PC-9 (cell line): Measurements from ENCODE around the gene ELP4. TPM values are rescaled to one million over a fixed set of nuclear protein-coding genes. Genes with fewer than 3 reads are reported as not detected.

Experiments
- BruUV-seq: library from RNA; stranded (reverse); fragments of 400-500 nt; replicated peaks from 2 replicates; lab custom pipeline; 2021; lab: Mats Ljungman, UMichigan
- CTCF ChIA-PET: fragments of 300-600 bp; sonication (Branson Sonifier 250); formaldehyde crosslinking; loops from one replicate; lab custom pipeline; 2022; ENCODE audit warnings: antibody characterized with exemption; lab: Charles Lee
- POLR2A ChIA-PET: fragments of 300-600 bp; sonication (Branson Sonifier 250); formaldehyde crosslinking; loops from one replicate; lab custom pipeline; 2022; ENCODE audit warnings: antibody characterized with exemption; ENCODE audit not compliant: unreplicated experiment; lab: Charles Lee
- DNase-seq, 2 experiments: peaks; one replicate each; pipeline versions ENCODE4 v3.0.0 to v3.0.0-alpha.2; 2015 to 2022; ENCODE audit warnings: mixed read lengths in 1 of 2
- H2AFZ ChIP-seq: fragments of 200-600 bp; sonication (generic); 2 replicates; pipeline ENCODE4 v1.8.1; 2017; ENCODE audit warnings: antibody characterized with exemption
- H3F3A ChIP-seq: fragments of 200-600 bp; sonication (generic); 2 replicates; pipeline ENCODE4 v1.8.1; 2017; ENCODE audit warnings: antibody characterized with exemption, mild to moderate bottlenecking, low read depth; ENCODE audit not compliant: insufficient read depth
- H3K27ac ChIP-seq: fragments of 200-600 bp; sonication (generic); 2 replicates; pipeline ENCODE4 v1.6.1; 2016; ENCODE audit warnings: mixed run types
- H3K27me3 ChIP-seq: fragments of 200-600 bp; sonication (generic); 2 replicates; pipeline ENCODE4 v1.6.1; 2016; ENCODE audit warnings: low read depth, mixed run types; ENCODE audit not compliant: insufficient read depth
- H3K36me3 ChIP-seq: fragments of 200-600 bp; sonication (generic); 2 replicates; pipeline ENCODE4 v1.6.1; 2016; ENCODE audit warnings: low read depth, mixed run types
- H3K4me1 ChIP-seq: fragments of 200-600 bp; sonication (generic); replicated peaks from 2 replicates; pipeline ENCODE4 v1.6.1; 2016; ENCODE audit warnings: mixed run types; ENCODE audit not compliant: insufficient read depth
- H3K4me2 ChIP-seq: fragments of 200-600 bp; sonication (generic); 2 replicates; pipeline ENCODE4 v1.6.1; 2017; ENCODE audit warnings: mixed run types
- H3K4me3 ChIP-seq: fragments of 200-600 bp; sonication (generic); 2 replicates; pipeline ENCODE4 v1.6.1; 2016; ENCODE audit warnings: mixed run types
- H3K79me2 ChIP-seq: fragments of 200-600 bp; sonication (generic); 2 replicates; pipeline ENCODE4 v1.6.1; 2017; ENCODE audit warnings: low read depth, mixed run types
- H3K9me2 ChIP-seq: fragments of 200-600 bp; sonication (generic); 2 replicates; pipeline ENCODE4 v1.8.1; 2017; ENCODE audit warnings: mild to moderate bottlenecking; ENCODE audit not compliant: insufficient read depth
- H3K9me3 ChIP-seq: fragments of 200-600 bp; sonication (generic); 2 replicates; pipeline ENCODE4 v1.8.1; 2016; ENCODE audit warnings: low read depth; ENCODE audit not compliant: insufficient read depth
- H4K20me1 ChIP-seq: fragments of 200-600 bp; sonication (generic); 2 replicates; pipeline ENCODE4 v1.8.1; 2017; ENCODE audit not compliant: insufficient read depth
- EZH2 ChIP-seq: fragments of 200-600 bp; sonication (generic); IDR thresholded peaks from 2 replicates; pipeline ENCODE4 v1.8.0; 2017; ENCODE audit warnings: antibody characterized with exemption, low read depth
- intact Hi-C: fragments of 100-400 bp; cut with micrococcal nuclease; formaldehyde crosslinking; loops from one replicate; pipeline ENCODE4 v1.10.0; 2022; ENCODE audit not compliant: unreplicated experiment
- total RNA-seq: library from RNA; stranded (reverse); gene quantifications from 2 replicates; pipeline ENCODE4 v1.2.3, GENCODE V29; 2021
- TF ChIP-seq, protein P1 (sequence below): fragments of 200-600 bp; sonication (generic); conservative IDR thresholded peaks from 2 replicates; pipeline ENCODE4 v1.6.1; 2017; ENCODE audit warnings: mixed run types, antibody characterized with exemption, mild to moderate bottlenecking, moderate library complexity

ELP4 gene
- total RNA-seq, 1 experiment from 2014 or later = 20.5 TPM

GRCh38 chr11:31809857-31810778 is 300.6 kb downstream of the ELP4 start:
- DNase-seq = peak in 1 of 2 experiments; percentile 50
- TF ChIP-seq EZH2 = no peak
- BruUV-seq = no TSS peak
- no peaks in the 10 kb centered on the region for H3K36me3 ChIP-seq
- peak overlapping the region; percentile 94 for H3K4me2 ChIP-seq
- CTCF ChIA-PET = interaction anchor here (0.6 kb wide), 1 partner anchor 148 kb away, joined by 3 read pairs; no protein-coding TSS in a partner anchor
- no peaks in the 10 kb centered on the region for H3K9me3 ChIP-seq
- no peaks in the 10 kb centered on the region for H3K27me3 ChIP-seq
- peak overlapping the region; percentile 89 for H3K4me3 ChIP-seq
- intact Hi-C loops = loop anchor here (2.0 to 10.0 kb wide), 5 partner anchors 61 to 365 kb away; partner anchors contain the start of genes ELP4 and IMMP1L
- no peaks in the 10 kb centered on the region for H4K20me1 ChIP-seq
- peak overlapping the region; percentile 91 for H2AFZ ChIP-seq
- POLR2A ChIA-PET = interaction anchor here (0.7 kb wide), 1 partner anchor 1145 kb away, joined by 5 read pairs; no protein-coding TSS in a partner anchor
- H3K27ac ChIP-seq = peak overlapping the region; percentile 77
- H3F3A ChIP-seq = peaks cover 15% of the 10 kb centered on the region
- H3K4me1 ChIP-seq = peaks cover 28% of the 10 kb centered on the region
- H3K9me2 ChIP-seq = no peaks in the 10 kb centered on the region
- peaks cover 39% of the 10 kb centered on the region for H3K79me2 ChIP-seq

DNA sequence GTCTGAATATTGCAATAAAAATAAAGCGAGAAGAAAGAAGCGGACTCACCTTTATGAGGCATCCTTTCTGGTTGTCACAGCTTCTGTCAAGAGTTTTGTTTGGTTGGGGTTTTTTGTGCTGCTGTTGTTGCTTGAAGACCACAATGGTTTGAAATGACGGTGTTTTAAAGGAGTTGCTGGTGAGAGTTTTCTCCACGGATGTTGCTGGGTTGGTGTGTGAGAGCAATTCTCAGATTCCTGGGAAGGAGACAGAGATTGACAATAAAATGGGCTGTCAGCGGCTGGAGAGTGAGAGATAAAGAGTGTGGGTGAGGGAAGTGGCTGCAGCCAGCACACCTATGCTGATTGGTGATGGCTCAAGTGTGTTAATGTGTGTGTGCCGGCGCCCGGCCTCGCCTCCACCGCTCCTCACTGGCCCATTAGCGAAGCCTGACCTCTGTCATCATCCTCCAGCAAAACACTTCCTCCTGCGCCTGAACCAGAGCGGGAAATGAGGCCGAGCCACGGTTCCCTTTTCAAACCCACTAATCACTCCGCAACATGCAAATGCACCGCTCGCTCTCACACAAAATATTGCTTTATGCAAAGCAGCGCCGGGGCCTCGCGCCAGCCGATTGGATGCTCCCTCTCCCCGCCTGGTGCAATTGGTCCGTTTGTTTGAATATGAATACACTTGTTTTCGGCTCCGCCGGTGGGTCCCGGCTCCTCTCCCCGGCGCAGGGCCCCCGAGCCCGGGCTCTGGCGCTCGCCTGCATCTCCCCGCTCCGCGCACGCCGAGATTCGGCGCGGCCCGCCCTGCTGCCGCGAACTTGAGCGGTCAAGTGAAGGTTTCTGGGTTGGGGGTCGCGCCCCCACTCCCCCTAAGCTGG is 301.4 kb downstream of the ELP4 start, which contains the start of gene PAX6:
TSS of gene PAX6 (minus strand) at position 544 of the 869 bp plus-strand sequence. CDS start 4,911 bp downstream, outside the sequence.
- no peaks in the 10 kb centered on the region for H3K9me3 ChIP-seq
- H4K20me1 ChIP-seq = no peaks in the 10 kb centered on the region
- POLR2A ChIA-PET = no interaction called here
- H3F3A ChIP-seq = peaks cover 15% of the 10 kb centered on the region
- H3K9me2 ChIP-seq = no peaks in the 10 kb centered on the region
- H3K4me3 ChIP-seq = peak within 1 kb of the TSS; percentile 89
- BruUV-seq = no TSS peak
- peak; percentile 95 to 98 for DNase-seq
- intact Hi-C loops = loop anchor here (2.0 to 5.0 kb wide), 3 partner anchors 166 to 302 kb away; partner anchors contain the start of genes ELP4 and IMMP1L
- H2AFZ ChIP-seq = peak within 1 kb of the TSS; percentile 91
- H3K4me2 ChIP-seq = peak within 1 kb of the TSS; percentile 94
- TF ChIP-seq, protein P1, sequence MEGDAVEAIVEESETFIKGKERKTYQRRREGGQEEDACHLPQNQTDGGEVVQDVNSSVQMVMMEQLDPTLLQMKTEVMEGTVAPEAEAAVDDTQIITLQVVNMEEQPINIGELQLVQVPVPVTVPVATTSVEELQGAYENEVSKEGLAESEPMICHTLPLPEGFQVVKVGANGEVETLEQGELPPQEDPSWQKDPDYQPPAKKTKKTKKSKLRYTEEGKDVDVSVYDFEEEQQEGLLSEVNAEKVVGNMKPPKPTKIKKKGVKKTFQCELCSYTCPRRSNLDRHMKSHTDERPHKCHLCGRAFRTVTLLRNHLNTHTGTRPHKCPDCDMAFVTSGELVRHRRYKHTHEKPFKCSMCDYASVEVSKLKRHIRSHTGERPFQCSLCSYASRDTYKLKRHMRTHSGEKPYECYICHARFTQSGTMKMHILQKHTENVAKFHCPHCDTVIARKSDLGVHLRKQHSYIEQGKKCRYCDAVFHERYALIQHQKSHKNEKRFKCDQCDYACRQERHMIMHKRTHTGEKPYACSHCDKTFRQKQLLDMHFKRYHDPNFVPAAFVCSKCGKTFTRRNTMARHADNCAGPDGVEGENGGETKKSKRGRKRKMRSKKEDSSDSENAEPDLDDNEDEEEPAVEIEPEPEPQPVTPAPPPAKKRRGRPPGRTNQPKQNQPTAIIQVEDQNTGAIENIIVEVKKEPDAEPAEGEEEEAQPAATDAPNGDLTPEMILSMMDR = 0 out of 2 replicates have a peak, but pooled peaks have one; percentile 16
- no peak for TF ChIP-seq EZH2
- H3K79me2 ChIP-seq = peaks cover 39% of the 10 kb centered on the region
- H3K27me3 ChIP-seq = no peaks in the 10 kb centered on the region
- peaks cover 28% of the 10 kb centered on the region for H3K4me1 ChIP-seq
- H3K36me3 ChIP-seq = no peaks in the 10 kb centered on the region
- CTCF ChIA-PET = no interaction called here
- H3K27ac ChIP-seq = peak within 1 kb of the TSS; percentile 77

GRCh38 chr11:31812383-31813381 is 303.1 kb downstream of the ELP4 start:
- Histone ChIP-seq H4K20me1 (no peaks in the 10 kb centered on the region), H2AFZ (peak overlapping the region; percentile 89), H3K4me2 (peak overlapping the region; percentile 94), H3K36me3 (no peaks in the 10 kb centered on the region), H3K4me1 (peaks cover 24% of the 10 kb centered on the region), H3F3A (peaks cover 15% of the 10 kb centered on the region), H3K9me2 (no peaks in the 10 kb centered on the region), H3K9me3 (no peaks in the 10 kb centered on the region), H3K4me3 (peak overlapping the region; percentile 89), H3K27ac (peak overlapping the region; percentile 77), H3K27me3 (no peaks in the 10 kb centered on the region), H3K79me2 (peaks cover 24% of the 10 kb centered on the region)
- POLR2A ChIA-PET = no interaction called here
- intact Hi-C loops = loop anchor here (5.0 kb wide), 1 partner anchor 275 kb away; no protein-coding TSS in a partner anchor
- BruUV-seq = TSS peak; percentile 64
- TF ChIP-seq, protein P1 = no peak
- TF ChIP-seq EZH2 = no peak
- CTCF ChIA-PET = interaction anchor here (0.6 kb wide), 2 partner anchors 49 to 304 kb away, joined by 4 to 16 read pairs; no protein-coding TSS in a partner anchor
- peak in 1 of 2 experiments; percentile 41 for DNase-seq
